GM10847 (cell line): ENCODE measurements around the gene GTSF1L.

Experiments
- POLR2A ChIP-seq: IDR thresholded peaks from 2 replicates; pipeline ENCODE4 v1.6.1; 2011; ENCODE audit not compliant: insufficient read length; ENCODE audit errors: extremely low read depth

GTSF1L gene

DNA sequence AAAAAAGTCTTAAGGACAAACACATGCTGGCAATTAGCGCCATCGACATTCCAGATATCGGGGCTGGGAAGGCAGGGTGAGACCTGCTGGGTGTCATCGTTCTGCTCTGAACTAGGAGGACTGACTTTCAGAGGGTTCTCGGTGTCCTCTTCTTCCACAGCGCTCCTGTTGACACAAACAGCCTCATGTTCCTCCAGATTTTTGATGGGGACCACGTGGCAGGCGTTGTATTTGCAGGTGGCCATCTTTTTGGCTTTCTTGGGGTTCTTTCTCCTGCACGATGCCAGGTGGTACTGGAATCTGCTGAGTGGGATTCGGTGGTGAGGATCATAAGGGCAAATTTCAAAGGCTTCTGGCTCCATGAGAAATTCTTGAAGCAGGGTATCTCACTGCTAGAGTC, 469 bp downstream of the GTSF1L start:
- TF ChIP-seq POLR2A: no peak

- TF ChIP-seq POLR2A: no peak
These were observed 1.1 kb downstream of the GTSF1L start for GRCh38 chr20:43725666-43726065.

- no peak for TF ChIP-seq POLR2A
These were observed 2.4 kb downstream of the GTSF1L start for GRCh38 chr20:43724383-43724782.

- no peak for TF ChIP-seq POLR2A
These were observed 3.1 kb downstream of the GTSF1L start for GRCh38 chr20:43723735-43724134.

GRCh38 chr20:43723186-43723585, 3.6 kb downstream of the GTSF1L start:
- TF ChIP-seq POLR2A: no peak

DNA sequence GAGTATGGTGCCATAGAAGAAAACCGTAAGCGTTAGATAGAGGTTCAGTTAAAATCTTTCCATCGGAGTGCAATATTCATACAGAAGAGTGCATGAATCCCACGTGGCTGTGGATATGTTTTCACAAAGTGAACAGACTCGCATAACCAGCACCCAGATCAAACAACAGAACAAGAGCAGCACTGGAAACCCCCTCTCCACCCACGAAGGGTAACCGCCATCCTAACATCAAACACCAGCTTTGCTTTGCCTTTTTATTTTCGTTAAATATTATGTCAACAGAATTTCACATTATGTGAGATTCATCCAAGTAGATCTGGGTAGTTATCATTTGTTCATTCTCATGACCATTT, 4.7 kb downstream of the GTSF1L start:
- TF ChIP-seq POLR2A: no peak

DNA sequence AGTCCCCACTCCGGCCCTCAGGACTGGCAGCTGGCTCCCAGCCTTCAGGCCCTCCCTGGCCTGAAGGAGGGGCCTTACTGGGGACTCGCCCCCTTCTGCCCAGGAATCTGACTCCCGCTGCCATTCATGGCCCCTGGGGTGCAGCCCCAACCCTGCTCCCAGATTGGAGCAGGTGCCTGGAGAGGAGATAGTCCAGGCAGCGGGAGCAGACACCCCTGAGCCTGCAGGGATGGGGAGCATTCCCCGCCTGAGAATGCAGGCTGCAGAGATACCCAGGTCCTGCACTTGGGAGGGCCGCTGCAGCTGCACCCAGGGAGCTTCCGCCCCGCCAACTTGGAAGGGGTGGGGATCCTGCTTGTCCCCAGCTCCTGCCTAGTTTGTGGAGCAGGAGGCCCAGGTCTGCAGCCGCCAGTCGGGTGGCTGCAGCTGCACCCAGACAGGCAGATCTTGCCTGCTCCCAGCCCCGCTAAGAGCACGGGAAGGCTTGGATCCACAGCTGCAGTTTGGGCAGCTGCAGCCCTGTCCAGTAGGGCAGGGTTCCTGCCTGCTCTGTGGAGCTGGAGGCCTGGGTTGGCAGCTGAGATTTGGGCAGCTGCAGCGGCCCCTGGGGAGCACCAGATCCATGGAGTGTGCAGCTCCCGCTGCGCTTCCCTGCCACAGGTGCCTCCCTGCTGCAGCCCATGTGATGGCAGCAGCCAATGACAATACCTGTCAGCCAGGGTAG, 5.2 kb downstream of the GTSF1L start:
- no peak for TF ChIP-seq POLR2A

- TF ChIP-seq POLR2A: no peak
These were observed 5.7 kb downstream of the GTSF1L start for GRCh38 chr20:43721097-43721428.

DNA sequence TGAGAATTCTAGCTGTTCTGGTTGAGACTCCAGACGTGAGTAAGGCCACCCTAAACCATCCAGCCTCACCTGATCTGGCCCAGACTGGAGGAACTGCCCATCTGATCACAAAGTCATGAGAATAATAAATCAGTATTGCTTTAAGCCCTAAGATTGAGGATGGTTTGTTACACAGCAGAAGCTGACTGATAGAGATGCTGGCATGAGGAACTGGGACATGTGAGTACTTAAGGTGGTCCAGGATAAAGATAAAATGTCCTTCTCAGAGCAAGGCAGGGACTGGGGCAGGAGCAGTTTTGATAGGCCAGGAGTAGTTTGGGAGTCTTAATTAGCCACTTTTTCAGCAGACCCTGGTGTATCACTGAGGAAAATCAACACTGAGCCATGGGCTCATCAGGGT, 6.8 kb downstream of the GTSF1L start:
- TF ChIP-seq POLR2A: no peak

DNA sequence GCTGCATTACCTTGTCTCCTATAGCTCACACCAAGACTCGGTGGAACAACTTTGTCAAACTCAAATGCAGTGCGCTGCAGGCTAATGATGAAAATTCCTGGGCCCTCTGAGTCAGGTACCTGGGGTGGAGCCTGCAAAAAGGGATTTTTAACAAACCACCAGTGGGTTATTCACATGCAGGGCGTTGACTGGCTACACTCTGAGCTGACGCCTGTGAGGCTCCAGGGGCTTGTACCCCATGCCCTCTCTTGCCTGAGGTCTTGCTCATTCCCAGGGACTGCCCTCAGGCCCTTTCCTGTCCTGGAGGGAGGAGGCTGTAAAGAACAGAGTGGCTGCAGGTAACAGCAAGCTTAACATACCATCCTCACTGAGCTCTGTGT, 9.2 kb downstream of the GTSF1L start:
- no peak for TF ChIP-seq POLR2A

GRCh38 chr20:43716757-43717615, 9.8 kb downstream of the GTSF1L start:
- no peak for TF ChIP-seq POLR2A

GRCh38 chr20:43716123-43716522, 10.7 kb downstream of the GTSF1L start:
- no peak for TF ChIP-seq POLR2A

- TF ChIP-seq POLR2A: no peak
These were observed 11.3 kb downstream of the GTSF1L start for GRCh38 chr20:43715511-43715910.

DNA sequence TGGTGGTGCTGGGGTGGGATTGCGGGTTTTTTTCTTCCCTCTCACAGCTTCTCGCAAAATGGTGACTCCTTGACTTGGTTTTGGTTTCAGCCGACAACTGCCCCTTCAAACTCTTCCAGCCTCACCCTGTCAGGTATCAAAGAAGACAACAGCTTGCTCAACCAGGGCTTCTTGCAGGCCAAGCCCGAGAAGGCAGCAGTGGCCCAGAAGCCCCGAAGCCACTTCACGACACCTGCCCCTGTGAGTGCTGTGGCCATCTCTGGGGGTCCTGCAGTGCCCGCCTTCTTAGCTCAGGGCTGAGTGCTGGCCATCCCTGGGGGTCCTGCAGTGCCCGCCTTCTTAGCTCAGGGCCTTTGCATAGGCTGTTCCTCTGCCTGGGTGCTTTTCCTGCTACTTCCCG, 11.8 kb downstream of the GTSF1L start:
- no peak for TF ChIP-seq POLR2A

GRCh38 chr20:43711098-43711654, 15.6 kb downstream of the GTSF1L start:
- no peak for TF ChIP-seq POLR2A

DNA sequence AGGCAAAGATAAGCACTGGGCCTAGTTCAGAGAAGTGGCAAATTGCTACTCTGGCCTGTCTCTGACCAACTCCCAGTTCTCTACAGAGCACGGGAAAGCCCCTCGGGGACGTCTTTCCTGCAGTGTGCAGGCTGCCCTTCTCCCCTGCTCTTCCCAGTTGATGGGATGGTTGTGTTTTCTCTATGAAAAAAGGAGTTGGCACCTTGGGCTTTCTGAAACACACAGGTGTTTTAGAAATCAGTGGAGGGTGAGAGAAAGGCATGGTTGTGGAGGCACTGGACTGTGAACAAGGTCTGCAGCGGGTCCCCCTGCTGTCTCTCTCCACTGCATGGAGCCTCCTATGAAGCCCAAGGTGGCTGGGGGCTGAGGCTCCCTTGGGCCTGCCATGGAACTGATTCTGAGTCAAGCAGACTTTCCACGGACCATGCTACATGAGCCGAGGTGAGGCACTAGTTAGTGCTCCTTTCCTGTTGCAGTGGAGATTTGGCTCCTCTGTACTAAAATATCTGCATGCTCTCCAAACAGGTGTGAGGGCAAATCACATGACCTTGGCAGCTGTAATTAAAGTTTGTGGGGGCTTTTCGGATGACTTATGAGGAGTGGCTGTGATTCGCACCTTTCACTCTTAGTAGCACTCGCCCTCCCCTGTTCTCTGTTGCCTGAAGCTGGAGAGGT, 16.3 kb downstream of the GTSF1L start:
- TF ChIP-seq POLR2A: no peak
